Stimulated activated CD4-positive, alpha-beta T cell treated with anti-CD3 and anti-CD28 coated beads, Interleukin-1b, Interleukin-23, amount 100 ng/mL, for 48 hours (primary cell): ENCODE data around the gene UCK1.
A peak's percentile ranks its signal among the peaks of the same experiment; 100 is the strongest.
"Not testable (repeated sequence)": the region's sequence is repeated elsewhere in the genome, so short reads cannot be mapped to it uniquely, and the experiment has no call there.

Experiments
- DNase-seq: peaks from one replicate; pipeline ENCODE4 v3.0.0-alpha.2; 2020

UCK1 gene

DNA sequence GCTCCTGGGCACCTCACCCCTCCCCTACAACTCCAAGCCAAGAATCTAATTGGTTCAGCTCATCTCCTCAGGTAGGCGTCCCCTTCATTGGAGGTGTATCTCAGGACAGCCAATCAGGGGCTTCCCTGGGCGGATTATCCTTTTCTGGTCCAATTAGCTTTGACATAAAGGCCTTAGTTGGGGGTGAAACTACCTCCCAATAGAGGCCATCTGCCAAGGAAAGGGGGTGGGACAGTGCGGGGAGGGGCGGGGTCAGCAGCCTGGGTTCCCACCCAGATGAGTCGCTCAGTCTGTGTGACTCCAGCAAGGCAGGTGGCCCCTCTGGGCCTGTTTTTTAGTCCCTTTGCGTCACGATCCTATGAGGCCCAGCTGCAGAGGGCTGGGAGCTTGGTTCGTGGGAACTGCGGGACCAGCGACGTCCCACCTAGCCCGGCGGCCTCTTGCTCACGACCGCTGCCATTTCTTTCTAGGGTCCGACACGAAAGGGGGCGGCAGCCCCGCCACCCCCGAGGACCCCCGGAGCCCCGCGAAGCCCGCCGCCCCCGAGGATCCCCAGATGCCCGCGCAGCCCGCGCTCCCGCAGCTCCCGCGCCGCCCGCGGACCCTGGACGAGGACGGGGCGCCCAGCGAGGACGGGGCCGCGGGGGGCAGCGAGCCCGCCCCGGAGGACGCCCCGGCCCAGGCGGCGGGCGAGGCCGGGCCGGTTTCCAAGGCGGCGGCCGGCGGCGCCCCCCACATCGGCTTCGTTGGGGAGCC, 23.2 kb upstream of the UCK1 start:
- DNase-seq: no peak

DNA sequence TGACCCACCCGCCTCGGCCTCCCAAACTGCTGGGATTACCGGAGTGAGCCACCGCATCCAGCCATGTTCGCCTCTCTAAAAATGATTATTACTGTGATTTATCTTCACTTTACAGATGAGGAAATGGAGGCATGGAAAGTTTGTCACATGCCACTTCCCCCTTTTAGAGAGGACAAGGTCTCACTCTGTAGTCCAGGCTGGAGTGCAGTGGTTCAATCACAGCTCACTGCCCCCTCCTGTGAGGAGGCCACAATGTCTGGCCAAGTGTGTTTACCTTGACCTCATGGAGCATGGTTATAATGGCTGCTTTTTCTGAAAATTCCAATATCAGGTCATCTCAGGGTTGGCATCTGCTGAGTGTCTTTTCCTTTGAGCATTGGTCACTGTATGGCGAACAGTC, 21.0 kb upstream of the UCK1 start:
- no peak for DNase-seq

DNA sequence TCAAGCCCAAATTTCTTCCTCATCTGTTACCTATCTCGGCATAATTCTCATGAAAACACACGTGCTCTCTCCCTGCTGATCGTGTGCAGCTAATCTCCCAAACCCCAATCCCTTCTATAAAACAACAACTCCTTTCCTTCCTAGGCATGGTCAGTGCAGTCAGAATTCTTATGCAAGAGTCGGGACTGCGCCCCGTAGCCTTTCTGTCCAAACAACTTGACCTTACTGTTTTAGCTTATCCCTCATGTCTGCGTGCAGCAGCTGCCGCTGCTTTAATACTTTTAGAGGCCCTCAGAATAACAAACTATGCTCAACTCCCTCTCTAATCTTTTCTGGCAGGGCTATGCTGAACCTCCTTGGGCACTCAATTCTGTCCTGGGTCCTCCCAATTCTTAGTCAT, 19.4 kb upstream of the UCK1 start:
- DNase-seq: not testable (repeated sequence)

DNA sequence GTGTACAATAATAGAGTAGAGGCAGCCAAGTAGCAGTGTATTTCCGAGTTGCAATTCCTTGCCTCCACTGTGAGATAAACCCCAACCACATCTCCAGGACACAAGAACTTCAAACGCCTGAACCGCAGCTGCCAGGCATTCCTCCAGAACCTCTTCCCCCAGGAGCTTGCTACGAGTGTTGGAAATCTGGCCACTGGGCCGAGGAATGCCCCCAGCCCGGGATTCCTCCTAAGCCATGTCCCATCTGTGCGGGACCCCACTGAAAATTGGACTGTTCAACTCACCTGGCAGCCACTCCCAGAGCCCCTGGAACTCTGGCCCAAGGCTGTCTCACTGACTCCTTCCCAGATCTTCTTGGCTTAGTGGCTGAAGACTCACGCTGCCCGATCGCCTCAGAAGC, 18.1 kb upstream of the UCK1 start:
- DNase-seq: not testable (repeated sequence)

DNA sequence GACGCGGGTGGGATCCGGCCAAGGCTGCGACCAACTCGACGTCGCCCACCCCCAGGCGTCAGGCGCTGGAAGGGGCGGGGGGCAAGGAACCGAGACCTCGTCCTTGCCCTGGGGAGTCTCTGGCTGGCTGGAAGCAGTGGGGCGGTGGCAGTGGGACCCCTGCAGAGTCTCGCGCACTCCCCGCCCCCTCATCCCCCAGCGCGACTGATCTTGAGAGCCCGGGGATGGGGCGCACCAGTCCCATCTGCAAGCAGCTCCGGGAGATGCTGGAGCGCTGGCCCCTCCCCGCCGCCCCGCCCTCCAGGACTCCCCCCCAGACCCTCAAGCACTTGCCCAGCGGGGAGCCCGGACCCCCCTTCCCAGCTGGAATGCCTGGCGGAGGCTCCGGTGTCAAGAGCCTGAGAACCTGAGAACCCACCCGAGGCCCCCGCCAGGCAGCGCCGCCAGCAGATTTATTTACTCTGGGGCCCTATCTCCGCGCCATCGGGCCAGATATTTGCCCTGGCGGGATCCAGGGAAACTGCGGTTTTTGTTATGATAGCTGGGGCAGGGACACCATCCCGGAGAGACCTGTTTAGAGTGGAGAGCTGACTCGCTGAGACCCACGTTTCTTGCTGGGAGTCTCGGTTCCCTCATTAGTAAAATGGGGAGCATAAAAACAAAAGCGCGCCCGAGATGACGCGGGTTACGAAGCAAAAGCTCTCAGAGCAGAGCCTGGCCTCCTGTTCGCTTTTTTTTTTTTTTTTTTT, 15.4 kb upstream of the UCK1 start:
- DNase-seq: no peak

DNA sequence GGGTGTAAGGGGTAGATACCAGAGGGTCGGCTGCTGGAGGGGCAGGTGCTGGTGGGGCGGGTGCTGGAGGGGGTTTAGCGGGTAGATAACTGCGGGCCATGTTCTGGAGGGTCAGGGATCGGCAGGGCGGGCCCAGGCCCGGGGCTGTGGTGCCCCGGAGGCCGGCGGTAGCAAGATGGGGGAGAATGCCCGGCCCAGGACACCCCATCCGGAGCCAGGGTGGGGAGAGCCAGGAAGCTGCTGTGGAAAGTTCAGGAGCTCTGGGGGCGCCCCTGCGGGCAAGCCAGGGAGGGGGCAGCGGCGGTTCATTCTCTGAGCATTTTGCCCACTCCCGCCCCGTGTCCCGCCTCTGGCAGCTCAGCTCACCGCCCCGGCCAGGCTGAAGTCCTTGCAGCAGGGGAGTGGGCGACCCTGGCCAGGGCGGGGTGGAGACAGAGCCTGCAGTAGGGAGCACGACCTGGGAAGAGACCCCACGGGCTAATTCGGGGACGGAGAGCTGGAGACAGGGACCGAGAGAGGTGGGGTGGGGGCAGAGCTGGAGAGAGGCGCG, 14.8 kb upstream of the UCK1 start:
- no peak for DNase-seq

DNA sequence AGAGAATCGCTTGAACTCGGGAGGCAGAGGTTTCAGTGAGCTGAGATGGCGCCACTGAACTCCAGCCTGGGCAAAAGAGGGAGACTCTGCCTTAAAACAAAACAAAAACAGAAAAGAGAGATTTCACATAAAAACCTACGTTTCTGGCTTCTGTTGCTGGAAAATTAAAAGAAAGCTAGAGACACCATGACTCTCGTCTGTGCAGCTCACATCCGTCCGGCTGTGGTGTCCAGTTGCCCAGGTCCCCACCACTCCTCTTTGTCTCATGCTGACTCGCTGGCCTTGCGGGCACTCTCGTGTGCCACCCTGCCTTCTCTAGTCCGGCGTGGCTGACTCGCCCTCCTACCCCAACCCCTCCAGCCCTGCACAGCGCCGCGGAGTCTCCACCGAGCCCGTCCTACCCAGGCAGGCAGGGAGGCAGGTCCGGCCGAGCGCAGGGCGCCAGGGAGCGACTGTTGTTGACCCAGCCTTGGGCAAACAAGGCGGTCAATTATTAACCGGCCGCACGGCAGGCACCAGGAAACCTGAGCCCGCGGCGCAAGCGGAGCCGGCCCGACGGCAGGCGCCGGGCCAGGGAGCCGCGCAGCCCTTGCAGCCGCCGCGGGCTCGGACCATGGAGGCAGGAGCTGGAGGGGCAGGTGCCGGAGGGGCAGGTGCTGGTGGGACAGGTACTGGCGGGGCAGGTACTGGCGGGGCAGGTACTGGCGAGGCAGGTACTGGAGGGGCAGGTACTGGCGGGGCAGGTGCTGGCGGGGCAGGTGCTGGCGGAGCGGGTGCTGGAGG, 14.1 kb upstream of the UCK1 start, which contains the start of gene PRRT1B:
Gene PRRT1B (plus strand): TSS at position 521 of the 783 bp plus-strand sequence. CDS start 93 bp downstream, at position 614.
- no peak for DNase-seq

DNA sequence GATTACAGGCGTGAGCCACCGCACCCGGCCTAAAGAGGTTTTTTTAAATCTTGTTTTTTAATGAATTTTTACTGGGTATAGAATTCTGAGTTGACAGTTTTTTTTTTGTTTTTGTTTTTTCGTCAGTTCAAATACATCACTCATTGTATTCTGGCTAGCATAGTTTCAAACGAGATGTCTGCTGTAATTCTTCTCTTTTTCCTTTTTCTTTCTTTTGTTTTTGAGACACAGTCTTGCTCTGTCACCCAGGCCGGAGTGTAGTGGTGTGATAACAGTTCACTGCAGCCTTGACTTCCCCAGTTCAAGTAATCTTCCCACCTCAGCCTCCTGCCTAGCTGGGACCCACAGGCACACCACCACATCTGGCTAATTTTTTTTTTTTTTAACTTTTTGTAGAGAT, 12.1 kb upstream of the UCK1 start:
- no peak for DNase-seq

DNA sequence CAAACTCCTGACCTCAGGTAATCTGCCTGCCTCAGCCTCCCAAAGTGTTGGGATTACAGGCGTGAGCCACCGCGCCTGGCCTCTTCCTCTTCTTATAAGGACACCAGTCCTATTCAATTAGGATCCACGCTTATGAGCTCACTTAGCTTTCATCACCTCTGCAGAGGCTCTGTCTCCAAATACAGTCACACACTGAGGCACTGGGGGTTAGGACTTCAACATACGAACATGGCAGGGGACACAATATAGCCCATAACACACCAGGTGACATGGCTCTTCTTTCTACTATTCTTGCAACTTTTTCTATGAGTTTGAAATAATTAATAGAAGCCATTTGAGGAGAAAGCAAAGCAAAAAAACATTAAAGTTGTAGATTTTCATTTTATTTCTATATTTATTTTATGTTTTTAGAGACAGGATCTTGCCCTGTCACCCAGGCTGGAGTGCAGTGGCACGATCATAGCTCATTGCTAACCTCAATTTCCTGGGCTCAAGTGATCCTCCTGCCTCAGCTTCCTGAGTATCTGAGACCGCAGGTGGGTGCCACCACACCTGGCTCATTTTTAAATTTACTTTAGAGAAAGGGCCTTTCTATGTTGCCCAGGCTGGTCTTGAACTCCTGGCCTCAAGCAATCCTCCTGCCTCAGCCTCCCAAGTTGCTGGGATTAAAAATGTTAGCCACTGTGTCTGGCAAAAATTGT, 8.3 kb upstream of the UCK1 start:
- no peak for DNase-seq

DNA sequence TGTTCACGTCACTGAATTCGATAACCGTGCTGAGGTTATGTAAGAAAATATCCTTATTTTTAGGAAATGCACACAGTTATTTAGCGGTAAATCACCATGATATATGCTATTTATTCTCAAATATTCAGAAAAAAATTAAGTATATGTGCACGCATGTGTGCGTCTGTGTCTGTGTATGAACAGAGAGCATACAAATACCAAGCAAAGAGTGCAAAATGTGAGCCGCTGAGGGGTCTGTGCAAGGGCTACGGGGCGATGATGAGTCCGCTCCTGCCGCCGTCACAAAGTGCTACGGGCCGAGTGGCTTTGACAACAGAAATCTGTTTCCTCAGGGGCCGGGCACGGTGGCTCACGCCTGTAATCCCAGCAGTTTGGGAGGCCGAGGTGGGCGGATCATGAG, 6.9 kb upstream of the UCK1 start:
- no peak for DNase-seq

DNA sequence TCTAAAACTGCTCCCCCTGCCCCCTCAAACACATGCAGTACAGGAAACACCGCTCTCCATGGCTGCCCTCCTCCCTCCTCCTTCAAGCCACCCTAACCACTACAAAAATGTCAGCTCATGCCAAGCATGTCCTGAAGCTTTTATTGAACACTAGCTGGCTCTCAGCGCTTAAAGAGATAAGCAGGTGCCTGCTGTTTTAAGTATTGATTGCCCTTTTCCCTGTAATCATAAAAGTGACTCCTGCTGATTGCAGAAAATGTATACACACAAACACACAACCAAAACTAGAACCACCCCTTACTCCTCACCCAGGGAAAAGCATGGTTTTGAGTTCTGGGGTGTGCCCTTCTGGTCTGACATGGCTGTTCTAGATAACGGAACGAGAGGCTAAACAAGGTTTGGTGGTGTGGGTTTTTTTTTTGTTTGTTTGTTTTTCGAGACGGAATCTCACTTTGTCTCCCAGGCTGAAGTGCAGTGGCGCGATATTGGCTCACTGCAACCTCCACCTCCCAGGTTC, 3.7 kb upstream of the UCK1 start:
- DNase-seq: no peak

DNA sequence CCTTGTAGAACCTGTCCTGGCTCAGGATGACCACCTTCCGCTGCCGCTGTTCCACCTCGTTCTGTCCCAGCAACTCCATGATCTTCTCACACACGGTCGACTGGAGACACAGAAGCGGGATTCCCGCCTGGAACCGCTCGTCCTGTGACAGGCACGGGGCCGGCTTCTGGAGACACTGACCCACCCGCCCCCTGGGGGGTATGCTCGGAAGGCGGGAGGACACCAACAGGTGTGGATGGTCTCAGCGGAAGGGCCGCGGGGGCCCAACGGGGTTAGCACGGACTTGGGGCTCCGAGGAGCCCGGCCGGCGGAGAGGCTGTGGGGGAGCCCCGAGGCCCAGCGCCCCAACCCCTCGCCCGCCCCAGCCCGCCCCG, 530 bp downstream of the UCK1 start:
- peak; percentile 20 for DNase-seq

DNA sequence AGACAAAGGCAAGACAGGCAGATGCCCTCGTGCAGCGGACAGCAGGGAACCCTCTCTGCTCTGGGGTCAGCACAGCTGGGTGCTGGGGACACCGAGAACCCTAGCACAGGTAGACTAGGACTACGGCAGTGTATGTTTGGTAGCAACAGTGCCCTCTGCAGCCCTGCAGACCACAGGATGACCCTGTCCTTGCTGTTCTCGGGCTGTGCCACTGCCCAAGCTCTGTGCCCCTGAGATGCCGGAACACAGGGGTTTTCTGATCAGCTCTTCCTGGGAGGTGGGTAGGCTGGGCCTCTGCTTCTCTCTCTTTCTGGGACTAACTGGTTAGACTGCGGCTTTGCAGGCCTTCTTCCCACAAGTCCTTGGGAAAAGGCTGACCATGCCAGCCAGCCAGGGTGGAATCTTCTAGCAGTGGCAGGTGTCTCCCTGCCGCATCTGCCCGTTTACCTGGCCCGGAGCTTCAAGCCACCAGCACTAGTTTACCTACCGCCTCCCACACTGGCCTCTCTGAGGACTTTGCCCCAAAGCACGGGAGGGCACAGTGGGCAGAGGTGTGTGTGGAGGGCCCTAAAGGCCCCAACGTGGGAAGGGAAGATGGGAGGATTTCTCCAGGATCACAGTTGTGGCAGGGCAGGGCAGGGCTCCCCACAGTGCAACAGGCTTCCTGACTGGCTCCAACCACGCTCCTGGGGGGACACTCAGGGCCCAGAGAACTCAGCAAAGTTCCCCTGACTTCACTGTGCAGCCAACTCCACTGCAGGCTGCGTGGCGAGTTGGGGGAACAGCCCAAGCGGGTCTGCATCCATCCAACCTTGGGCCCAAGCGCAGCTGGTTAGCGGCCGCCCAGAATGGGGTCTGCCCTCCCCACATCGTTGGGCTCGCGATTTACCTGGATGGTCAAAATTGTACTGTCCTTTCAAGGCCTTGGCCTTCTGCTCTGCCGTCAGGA, 1.2 kb downstream of the UCK1 start:
- DNase-seq: no peak

DNA sequence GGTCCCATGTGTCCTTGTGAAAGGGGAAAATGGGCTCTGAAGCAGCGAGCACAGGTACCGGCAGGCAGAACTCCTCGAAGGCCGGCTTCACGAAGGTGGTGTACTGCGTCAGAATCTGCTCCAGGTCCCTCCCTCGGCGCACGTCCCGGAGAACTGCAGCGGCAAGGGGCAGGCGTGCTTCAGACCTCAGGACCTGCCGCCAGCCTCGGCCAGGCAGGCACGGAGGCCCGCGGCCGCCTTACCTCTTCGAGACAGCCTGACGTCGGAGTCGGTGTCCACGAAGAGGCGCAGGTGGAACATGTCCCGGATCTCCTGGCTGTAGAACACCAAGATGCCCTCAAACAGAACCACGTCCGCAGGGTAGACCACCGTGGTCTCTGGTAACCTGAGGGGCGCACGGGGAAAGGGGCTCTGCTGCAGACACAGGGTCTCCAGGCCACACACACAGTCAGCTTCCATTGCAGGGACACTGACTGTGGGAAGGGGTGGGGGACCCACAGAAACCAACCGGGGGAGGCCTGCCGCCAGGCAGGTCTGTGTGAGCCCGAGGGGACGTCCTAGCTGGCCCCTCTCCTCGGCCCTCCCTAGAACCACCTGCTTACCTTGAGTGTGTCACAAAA, 2.1 kb downstream of the UCK1 start:
- DNase-seq: no peak

DNA sequence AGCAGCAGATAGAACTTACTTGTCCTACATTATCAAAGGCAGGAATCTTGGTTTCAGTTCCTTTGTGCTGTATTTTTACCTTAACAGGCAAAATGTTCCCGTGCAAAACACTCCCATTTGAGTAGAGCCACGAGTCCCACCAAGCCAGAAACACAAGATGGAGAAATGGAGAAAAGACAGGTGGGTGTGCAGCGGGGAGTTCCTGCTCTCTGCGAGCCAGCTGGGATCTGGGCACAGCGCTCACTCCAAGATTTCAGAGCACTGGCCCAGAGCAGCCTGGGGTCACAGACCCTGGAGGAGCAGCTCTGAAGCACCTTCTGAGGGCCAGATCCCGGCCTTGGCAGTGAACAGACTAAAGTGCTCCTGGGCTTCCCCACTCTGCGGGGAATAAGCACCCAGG, 2.9 kb downstream of the UCK1 start:
- no peak for DNase-seq

DNA sequence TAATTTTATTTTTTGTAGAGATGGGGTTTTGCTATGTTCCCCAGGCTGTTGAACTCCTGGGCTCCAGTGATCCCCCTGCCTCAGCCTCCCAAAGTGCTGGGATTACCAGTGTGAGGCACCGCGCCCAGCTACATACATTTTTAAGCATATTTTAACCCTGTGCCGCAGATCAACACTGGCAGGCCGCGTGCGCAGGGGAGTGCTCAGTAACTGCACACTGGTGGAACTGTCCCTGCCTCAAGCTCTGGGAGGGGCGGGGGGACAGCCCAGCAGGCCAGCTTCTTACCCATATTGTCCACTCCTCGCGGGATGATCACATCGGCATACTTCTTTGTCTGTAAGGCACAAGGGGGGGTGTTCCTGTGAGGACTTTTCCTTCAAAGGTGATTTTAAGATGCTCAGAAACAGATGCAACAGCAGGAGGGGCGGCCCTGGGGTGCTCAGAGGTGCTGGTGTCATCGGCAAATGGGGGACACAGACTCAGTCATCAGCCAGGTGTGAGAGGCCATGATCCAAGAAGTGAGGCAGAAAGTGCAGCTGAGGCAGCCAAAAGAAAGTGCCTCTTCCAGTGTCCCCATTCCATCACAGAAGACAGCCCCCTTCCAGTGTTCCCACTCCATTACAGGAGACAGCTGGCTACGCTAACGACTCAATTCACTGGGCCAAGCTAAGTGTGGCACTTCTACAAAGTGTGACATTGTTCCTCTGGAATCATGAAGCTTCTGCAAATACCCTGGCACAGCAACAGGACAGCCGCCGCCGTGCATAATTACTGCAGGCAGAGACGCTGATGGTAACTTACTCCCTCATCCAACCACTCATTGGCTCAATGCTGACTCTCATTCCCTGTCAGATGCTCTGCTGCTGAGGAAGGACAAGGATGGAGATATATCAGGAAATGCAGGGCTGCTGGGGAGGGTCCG, 5.2 kb downstream of the UCK1 start:
- no peak for DNase-seq

DNA sequence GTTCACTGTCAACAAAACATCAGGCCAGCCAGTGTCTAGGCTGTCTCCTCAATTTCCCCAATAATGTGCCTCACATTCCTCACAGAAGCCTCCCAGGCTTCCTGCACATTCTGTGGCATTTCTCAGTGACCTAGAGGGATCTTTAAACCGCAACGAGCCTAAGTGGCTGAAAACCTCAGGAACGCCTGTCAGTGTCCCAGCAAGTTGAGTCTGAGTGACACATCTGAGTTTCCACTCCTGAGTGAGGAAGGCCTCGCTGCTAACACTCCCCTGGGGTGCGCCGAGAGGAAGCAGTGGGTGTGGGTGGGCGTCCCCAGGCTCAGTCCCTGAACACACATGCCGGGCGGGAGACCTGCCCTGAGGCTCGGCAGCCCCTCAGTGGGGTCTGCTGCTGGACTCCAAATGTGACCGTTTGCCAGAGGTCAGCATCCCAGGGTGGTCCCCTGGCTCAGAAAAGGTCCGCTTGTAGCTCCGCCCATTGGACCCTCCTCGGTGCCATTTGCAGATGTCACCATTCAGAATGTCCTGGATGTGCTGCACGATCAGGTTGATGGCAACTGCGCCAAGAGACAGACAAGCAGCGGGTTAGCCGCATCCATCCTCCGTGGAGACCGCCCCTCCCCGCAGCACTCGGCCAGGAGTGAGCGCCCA, 6.3 kb downstream of the UCK1 start:
- DNase-seq: no peak

DNA sequence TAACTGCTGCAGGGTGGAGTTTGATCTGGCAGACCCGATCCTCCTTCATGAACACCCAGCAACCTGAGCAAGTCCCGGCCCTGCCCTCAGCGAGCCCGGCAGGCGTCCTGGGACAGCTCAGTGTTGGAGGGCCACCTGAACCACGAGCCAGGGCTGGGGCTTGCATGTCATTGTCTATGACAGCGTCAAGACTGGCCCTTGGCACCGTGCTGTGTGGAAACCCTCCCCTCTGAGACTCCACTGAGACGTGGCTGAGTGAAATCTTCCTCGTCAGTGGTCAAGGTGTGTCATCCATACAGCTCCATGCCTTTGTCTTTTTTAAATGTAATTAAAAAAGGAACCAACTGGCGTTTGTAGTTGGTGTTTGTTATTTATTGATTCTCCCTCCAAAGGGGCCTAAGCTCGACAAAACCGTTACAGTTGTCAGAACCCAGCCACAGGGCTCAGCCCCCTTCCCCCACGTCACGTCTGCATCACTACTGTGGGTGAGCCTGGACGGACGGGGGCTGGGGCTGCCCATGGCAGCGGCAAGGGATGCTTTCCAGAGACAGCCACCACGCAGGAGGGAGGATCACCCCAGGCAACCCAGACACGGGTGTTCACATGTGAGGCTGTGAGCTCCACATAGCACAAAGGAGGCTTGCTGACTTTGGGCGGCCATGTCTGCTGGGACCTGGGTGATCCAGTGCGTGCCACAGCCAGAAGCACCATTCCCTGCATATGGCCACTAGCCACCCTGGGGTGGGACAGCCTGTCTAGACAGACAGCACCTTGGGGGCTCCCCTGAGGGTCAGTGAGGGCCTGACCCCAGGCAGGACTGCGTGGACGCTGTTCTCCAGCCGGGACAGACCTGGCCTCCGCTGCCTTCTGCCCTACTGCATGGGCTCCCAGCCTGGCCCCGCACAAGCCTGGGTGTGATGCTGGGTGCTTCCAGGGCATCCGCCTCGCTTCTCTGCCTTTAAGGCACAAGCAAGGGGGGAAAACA, 7.3 kb downstream of the UCK1 start:
- DNase-seq: no peak
